Trophoblast cell (in vitro differentiated cells and primary cell): Measurements from ENCODE around the gene TCEA2.

Experiments
- DNase-seq, 2 donors: peaks; one replicate each; pipeline ENCODE4 v3.0.0-alpha.2; 2016
- H2AFZ ChIP-seq: 2 replicates; pipeline ENCODE4 v1.6.1; 2013; ENCODE audit warnings: low read length, moderate library complexity, mild to moderate bottlenecking; ENCODE audit not compliant: insufficient read depth, poor library complexity
- H2AK5ac ChIP-seq: 2 replicates; pipeline ENCODE4 v1.6.1; 2013; ENCODE audit warnings: mild to moderate bottlenecking, low read length
- H2BK120ac ChIP-seq: 2 replicates; pipeline ENCODE4 v1.6.1; 2013; ENCODE audit warnings: low read length, mild to moderate bottlenecking, moderate library complexity; ENCODE audit not compliant: insufficient read depth, poor library complexity
- H2BK12ac ChIP-seq: 2 replicates; pipeline ENCODE4 v1.6.1; 2013; ENCODE audit warnings: mild to moderate bottlenecking, low read length, moderate library complexity
- H2BK5ac ChIP-seq: 2 replicates; pipeline ENCODE4 v1.6.1; 2013; ENCODE audit warnings: low read length, low read depth, moderate library complexity, mild to moderate bottlenecking; ENCODE audit not compliant: poor library complexity
- H3K14ac ChIP-seq: 2 replicates; pipeline ENCODE4 v1.6.1; 2013; ENCODE audit warnings: mild to moderate bottlenecking, low read length
- H3K18ac ChIP-seq: 2 replicates; pipeline ENCODE4 v1.6.1; 2013; ENCODE audit warnings: mild to moderate bottlenecking, low read length
- H3K23ac ChIP-seq: 2 replicates; pipeline ENCODE4 v1.6.1; 2013; ENCODE audit warnings: low read length
- H3K27ac ChIP-seq: 2 replicates; pipeline ENCODE4 v1.5.1; 2013; ENCODE audit warnings: low read depth, mild to moderate bottlenecking, inconsistent platforms, low read length, moderate library complexity
- H3K27me3 ChIP-seq: 2 replicates; pipeline ENCODE4 v1.6.1; 2013; ENCODE audit warnings: inconsistent platforms, mild to moderate bottlenecking, low read length, moderate library complexity; ENCODE audit not compliant: insufficient read depth
- H3K36me3 ChIP-seq, 2 experiments: 1 replicate in 1 of 2; 2 replicates in 1 of 2; pipeline ENCODE4 v1.6.1; 2013; ENCODE audit warnings: low read length in 2 of 2, mild to moderate bottlenecking in 2 of 2, moderate library complexity in 1 of 2; ENCODE audit not compliant: insufficient read depth in 2 of 2, control insufficient read depth in 1 of 2
- H3K4ac ChIP-seq: 2 replicates; pipeline ENCODE4 v1.6.1; 2013; ENCODE audit warnings: low read depth, mild to moderate bottlenecking, low read length, moderate library complexity
- H3K4me1 ChIP-seq, 2 experiments: 1 replicate in 1 of 2; 2 replicates in 1 of 2; pipeline ENCODE4 v1.6.1; 2013; ENCODE audit warnings: low read length in 2 of 2, mild to moderate bottlenecking in 2 of 2, moderate library complexity in 1 of 2; ENCODE audit not compliant: insufficient read depth in 2 of 2, control insufficient read depth in 1 of 2
- H3K4me2 ChIP-seq: 2 replicates; pipeline ENCODE4 v1.6.1; 2013; ENCODE audit warnings: inconsistent platforms, mild to moderate bottlenecking, low read length, moderate library complexity
- H3K4me3 ChIP-seq: 2 replicates; pipeline ENCODE4 v1.5.1; 2013; ENCODE audit warnings: mild to moderate bottlenecking, low read depth, low read length, inconsistent platforms
- H3K79me1 ChIP-seq: one replicate; pipeline ENCODE4 v1.6.1; 2013; ENCODE audit warnings: low read length
- H3K79me2 ChIP-seq: 2 replicates; pipeline ENCODE4 v1.6.1; 2013; ENCODE audit warnings: low read length, mild to moderate bottlenecking; ENCODE audit not compliant: control insufficient read depth, insufficient read depth, poor library complexity
- H3K9ac ChIP-seq: 2 replicates; pipeline ENCODE4 v1.6.1; 2013; ENCODE audit warnings: mild to moderate bottlenecking, low read length
- H3K9me3 ChIP-seq: 2 replicates; pipeline ENCODE4 v1.6.1; 2013; ENCODE audit warnings: low read depth, mild to moderate bottlenecking, control low read depth, inconsistent platforms, low read length; ENCODE audit not compliant: insufficient read depth
- H4K12ac ChIP-seq: 2 replicates; pipeline ENCODE4 v1.6.1; 2013; ENCODE audit warnings: low read depth, mild to moderate bottlenecking, low read length, moderate library complexity
- H4K8ac ChIP-seq: 2 replicates; pipeline ENCODE4 v1.6.1; 2013; ENCODE audit warnings: low read depth, mild to moderate bottlenecking, low read length, moderate library complexity
- H4K91ac ChIP-seq: one replicate; pipeline ENCODE4 v1.6.1; 2013; ENCODE audit warnings: low read depth, mild to moderate bottlenecking, low read length, moderate library complexity
- WGBS: extraction: QIAGEN DNeasy Blood & Tissue Kit; methylation state at CpG from one replicate; pipeline ENCODE4 v1.1.7; 2013; ENCODE audit warnings: missing lambda C conversion rate; ENCODE audit not compliant: insufficient read length, insufficient coverage; ENCODE audit errors: extremely low coverage; 5-methylcytosine and 5-hydroxymethylcytosine counted together

TCEA2 gene

DNA sequence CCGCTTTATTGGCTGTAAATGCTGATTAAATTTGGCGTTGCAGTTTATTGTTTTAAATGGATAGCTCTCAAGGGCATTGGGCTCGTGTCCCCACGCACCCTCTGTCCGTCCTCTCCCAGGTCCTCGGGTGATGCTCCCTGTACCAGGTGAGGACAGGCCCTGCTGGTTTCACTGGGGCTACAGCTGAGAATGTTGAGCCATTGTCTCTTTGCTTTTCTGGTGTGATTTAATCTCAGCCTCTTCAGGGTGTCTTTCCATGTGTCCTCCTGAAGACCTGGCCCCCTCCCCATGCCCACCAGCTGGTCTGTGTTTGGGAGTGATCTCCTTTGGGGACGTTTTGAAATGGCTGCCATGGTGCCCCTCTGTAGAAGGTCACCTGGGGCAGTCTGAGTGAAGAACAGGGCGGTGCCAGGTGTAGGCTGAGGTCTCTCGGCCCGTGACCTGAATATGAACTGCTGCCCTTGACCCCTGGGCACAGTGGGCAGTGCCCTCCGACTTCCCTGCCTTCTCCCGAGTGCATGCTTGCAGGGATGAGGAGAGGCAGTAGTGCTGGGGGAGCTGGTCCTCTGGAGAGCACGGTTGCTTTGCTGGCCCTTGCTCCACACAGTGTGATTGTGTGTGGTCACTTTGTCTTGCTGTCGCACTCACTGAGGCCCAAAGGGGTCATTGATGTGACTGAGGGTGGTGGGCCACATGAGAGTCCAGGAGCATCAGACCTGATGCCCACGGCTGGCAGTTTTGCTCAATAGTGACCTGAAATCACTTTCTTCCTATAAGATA, 39.4 kb upstream of the TCEA2 start:
- Histone ChIP-seq H3K9ac (no peak overlapping the region), H3K36me3 (peaks cover 68 to 84% of the 10 kb centered on the region in 2 experiments), H3K79me1 (peaks cover 4% of the 10 kb centered on the region), H2BK120ac (no peak overlapping the region), H4K8ac (no peak overlapping the region), H4K12ac (no peak overlapping the region), H3K27ac (no peak overlapping the region), H3K4me3 (no peak overlapping the region), H3K79me2 (peaks cover 1% of the 10 kb centered on the region), H3K18ac (no peak overlapping the region), H3K4me2 (no peak overlapping the region), H3K27me3 (no peaks in the 10 kb centered on the region), H2BK5ac (no peak overlapping the region), H2AK5ac (no peak overlapping the region), H3K4me1 (peaks cover 11 to 18% of the 10 kb centered on the region in 2 experiments), H4K91ac (no peak overlapping the region), H3K14ac (no peak overlapping the region), H3K23ac (no peak overlapping the region), H2BK12ac (no peak overlapping the region), H3K4ac (no peak overlapping the region), H2AFZ (no peak overlapping the region), H3K9me3 (peaks cover 8% of the 10 kb centered on the region)
- WGBS = no CpG with 5 or more reads among the region's 15 CpGs
- no peak for DNase-seq

DNA sequence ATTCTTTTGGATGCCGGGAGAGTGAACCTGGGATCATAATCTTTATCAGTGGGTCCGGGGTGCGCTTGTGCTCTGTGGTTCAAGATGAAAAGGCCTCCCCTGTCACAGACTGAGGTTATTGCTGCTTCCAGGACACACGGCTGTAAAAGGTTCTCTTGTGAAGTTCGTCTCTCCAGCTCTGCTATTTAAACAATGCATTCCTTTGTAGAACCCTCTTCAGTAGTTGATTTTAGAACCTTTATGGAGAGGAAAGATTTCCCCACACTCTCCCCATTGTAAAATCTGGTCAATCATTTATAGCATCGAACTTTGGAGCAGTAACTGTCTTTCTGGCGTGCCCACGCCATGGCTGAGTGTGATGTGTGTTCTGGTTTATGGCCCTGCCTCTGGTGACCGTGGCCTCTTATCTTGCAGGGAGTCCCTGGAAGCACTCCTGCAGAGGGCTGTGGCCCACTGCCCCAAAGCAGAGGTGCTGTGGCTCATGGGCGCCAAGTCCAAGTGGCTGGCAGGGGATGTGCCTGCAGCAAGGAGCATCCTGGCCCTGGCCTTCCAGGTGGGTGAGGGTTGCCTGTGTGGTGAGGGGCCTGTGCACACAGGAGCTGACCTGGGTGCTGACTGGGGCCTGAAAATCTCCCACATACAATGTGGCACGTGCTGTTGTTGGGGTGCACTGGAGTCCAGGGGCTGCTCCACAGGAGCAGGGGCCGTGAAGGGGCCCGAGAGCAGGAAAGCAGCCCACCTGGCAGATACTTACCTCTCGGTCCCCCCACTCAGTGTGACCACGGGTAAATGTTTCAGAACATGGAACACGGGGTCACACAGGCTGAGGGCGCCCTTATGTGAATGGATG, 38.6 kb upstream of the TCEA2 start:
- Histone ChIP-seq H3K4me3 (no peak overlapping the region), H3K4me1 (peaks cover 11 to 21% of the 10 kb centered on the region in 2 experiments), H4K12ac (no peak overlapping the region), H3K9ac (no peak overlapping the region), H4K8ac (no peak overlapping the region), H3K27me3 (no peaks in the 10 kb centered on the region), H3K79me1 (peaks cover 4% of the 10 kb centered on the region), H3K23ac (no peak overlapping the region), H4K91ac (no peak overlapping the region), H3K4ac (no peak overlapping the region), H2BK120ac (no peak overlapping the region), H3K36me3 (peaks cover 69 to 83% of the 10 kb centered on the region in 2 experiments), H3K4me2 (no peak overlapping the region), H2BK12ac (no peak overlapping the region), H2AFZ (no peak overlapping the region), H3K9me3 (peaks cover 6% of the 10 kb centered on the region), H3K14ac (no peak overlapping the region), H3K79me2 (peaks cover 1% of the 10 kb centered on the region), H3K18ac (no peak overlapping the region), H3K27ac (no peak overlapping the region), H2AK5ac (no peak overlapping the region), H2BK5ac (no peak overlapping the region)
- no peak for DNase-seq
- no CpG with 5 or more reads among the region's 17 CpGs for WGBS

DNA sequence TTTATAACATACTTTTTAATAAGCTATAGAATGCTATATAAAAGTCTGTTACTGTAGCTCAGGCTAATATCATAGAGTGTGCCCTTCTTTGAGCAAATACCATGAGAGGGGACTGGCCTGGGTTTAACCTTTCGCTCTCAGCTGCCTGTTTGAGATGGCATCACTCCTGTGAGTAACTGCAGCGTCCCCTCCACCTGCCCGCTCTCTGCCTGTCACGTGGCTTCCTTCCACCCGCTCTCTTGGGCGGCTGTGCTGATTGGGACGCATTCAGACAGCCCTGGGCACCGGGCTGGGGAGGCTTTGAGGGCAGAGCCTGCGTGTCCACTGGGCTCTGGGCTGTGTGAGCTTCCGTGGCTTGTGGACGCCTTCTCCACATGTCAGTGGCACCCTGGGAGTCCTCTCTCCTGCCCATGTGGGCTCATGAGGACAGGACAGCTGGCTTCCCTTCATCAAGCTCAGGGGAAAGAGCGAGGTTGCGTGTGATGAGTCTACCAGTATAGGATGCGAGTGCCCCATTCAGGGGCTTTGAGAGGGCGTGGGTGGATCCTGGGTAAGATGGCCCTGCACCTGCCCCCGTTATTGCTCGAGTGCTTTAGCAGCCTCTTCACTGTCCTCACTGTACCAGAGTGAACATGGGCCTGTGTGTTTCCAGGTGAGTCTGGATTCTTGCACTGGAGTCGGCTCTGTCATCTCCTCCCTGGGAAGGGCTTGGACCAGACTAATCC, 37.7 kb upstream of the TCEA2 start:
- WGBS = no CpG with 5 or more reads among the region's 18 CpGs
- H3K27me3 ChIP-seq = no peaks in the 10 kb centered on the region
- H3K9ac ChIP-seq = no peak overlapping the region
- DNase-seq = no peak
- H3K79me2 ChIP-seq = peaks cover 1% of the 10 kb centered on the region
- H2BK12ac ChIP-seq = no peak overlapping the region
- no peak overlapping the region for H3K4ac ChIP-seq
- H3K27ac ChIP-seq = no peak overlapping the region
- H3K9me3 ChIP-seq = peaks cover 6% of the 10 kb centered on the region
- H2BK120ac ChIP-seq = no peak overlapping the region
- no peak overlapping the region for H3K18ac ChIP-seq
- H4K8ac ChIP-seq = no peak overlapping the region
- no peak overlapping the region for H3K23ac ChIP-seq
- H2BK5ac ChIP-seq = no peak overlapping the region
- H3K4me1 ChIP-seq = peaks cover 11 to 19% of the 10 kb centered on the region in 2 experiments
- no peak overlapping the region for H4K12ac ChIP-seq
- H3K14ac ChIP-seq = no peak overlapping the region
- no peak overlapping the region for H3K4me3 ChIP-seq
- peaks cover 73 to 85% of the 10 kb centered on the region in 2 experiments for H3K36me3 ChIP-seq
- no peak overlapping the region for H2AFZ ChIP-seq
- H4K91ac ChIP-seq = no peak overlapping the region
- no peak overlapping the region for H2AK5ac ChIP-seq
- H3K79me1 ChIP-seq = peaks cover 4% of the 10 kb centered on the region
- H3K4me2 ChIP-seq = no peak overlapping the region

DNA sequence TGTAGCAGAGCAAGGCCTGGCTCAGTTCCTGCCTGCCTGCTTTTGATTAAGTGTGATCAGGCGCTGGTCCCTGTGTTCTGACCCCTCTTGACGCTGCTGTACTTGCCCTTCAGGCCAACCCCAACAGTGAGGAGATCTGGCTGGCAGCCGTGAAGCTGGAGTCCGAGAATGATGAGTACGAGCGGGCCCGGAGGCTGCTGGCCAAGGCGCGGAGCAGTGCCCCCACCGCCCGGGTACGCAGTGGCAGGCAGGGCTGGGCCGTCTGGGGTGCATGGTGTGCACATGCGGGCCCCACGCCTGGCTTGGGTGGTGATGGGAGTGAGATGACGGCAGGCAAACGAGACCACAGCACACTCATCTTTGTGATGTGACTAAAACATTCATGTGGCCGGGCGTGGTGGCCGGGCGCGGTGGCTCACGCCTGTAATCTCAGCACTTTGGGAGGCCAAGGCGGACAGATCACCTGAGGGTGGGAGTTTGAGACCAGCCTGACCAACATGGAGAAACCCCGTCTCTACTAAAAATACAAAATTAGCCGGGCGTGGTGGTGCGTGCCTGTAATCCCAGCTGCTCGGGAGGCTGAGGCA, 37.1 kb upstream of the TCEA2 start:
- no peaks in the 10 kb centered on the region for H3K27me3 ChIP-seq
- peaks cover 11 to 19% of the 10 kb centered on the region in 2 experiments for H3K4me1 ChIP-seq
- H3K18ac ChIP-seq = no peak overlapping the region
- no peak for DNase-seq
- no peak overlapping the region for H3K27ac ChIP-seq
- no peak overlapping the region for H2BK5ac ChIP-seq
- H3K4me3 ChIP-seq = no peak overlapping the region
- H2AK5ac ChIP-seq = no peak overlapping the region
- H3K9me3 ChIP-seq = peaks cover 6% of the 10 kb centered on the region
- H3K9ac ChIP-seq = no peak overlapping the region
- H3K79me2 ChIP-seq = peaks cover 1% of the 10 kb centered on the region
- H3K4ac ChIP-seq = no peak overlapping the region
- no peak overlapping the region for H4K91ac ChIP-seq
- peaks cover 4% of the 10 kb centered on the region for H3K79me1 ChIP-seq
- H3K36me3 ChIP-seq = peaks cover 77 to 89% of the 10 kb centered on the region in 2 experiments
- no peak overlapping the region for H3K14ac ChIP-seq
- H4K8ac ChIP-seq = no peak overlapping the region
- no CpG with 5 or more reads among the region's 29 CpGs for WGBS
- no peak overlapping the region for H3K4me2 ChIP-seq
- no peak overlapping the region for H2BK120ac ChIP-seq
- no peak overlapping the region for H4K12ac ChIP-seq
- no peak overlapping the region for H2AFZ ChIP-seq
- H2BK12ac ChIP-seq = no peak overlapping the region
- no peak overlapping the region for H3K23ac ChIP-seq
